H7 (cell line): ENCODE data around the gene NGLY1. TPM values are rescaled to one million over a fixed set of nuclear protein-coding genes. Genes with fewer than 3 reads are reported as not detected.
A peak's percentile ranks its signal among the peaks of the same experiment; 100 is the strongest.

Source experiments
- DNase-seq: peaks from one replicate; pipeline ENCODE4 v3.0.0; 2012
- H3K27me3 ChIP-seq: 2 replicates; pipeline ENCODE4 v1.6.0; 2011; ENCODE audit warnings: mild to moderate bottlenecking, low read length; ENCODE audit not compliant: control insufficient read depth, insufficient read depth
- H3K36me3 ChIP-seq: replicated peaks from 2 replicates; pipeline ENCODE4 v1.5.1; 2011; ENCODE audit warnings: low read length; ENCODE audit not compliant: control insufficient read depth, insufficient read depth
- H3K4me3 ChIP-seq: 2 replicates; pipeline ENCODE4 v1.5.1; 2011; ENCODE audit warnings: low read depth, mild to moderate bottlenecking, control low read depth, low read length, moderate library complexity; ENCODE audit not compliant: insufficient read depth
- total RNA-seq: library from RNA; depleted of rRNA; stranded (reverse); fragments of >200 nt; shearing (Covaris generic); gene quantifications from 2 replicates; pipeline ENCODE4 v1.2.3, GENCODE V29; 2014

NGLY1 gene
- total RNA-seq, 1 experiment from 2014 or later = 29.8 TPM

DNA sequence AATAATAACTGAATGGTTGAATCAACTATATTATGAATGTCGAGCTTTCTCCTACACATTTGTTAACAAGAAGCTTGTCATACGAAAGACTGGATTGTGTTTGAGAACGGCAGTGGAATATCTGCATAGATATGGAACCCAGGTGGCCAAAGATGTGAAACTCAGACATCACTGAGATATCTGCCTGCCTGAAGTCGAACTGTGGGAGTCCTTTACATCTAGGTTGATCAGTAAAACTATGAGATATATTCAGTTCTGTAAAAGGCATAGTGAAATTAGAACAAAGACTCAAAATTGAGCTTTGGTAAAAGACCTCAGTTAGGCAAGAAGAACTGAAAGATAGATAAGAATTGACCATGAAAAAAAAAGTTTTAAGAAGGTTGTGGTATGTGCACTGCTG is 77.0 kb downstream of the NGLY1 start:
- Histone ChIP-seq H3K27me3 (no peaks in the 10 kb centered on the region), H3K36me3 (no peaks in the 10 kb centered on the region), H3K4me3 (no peak overlapping the region)
- no peak for DNase-seq

DNA sequence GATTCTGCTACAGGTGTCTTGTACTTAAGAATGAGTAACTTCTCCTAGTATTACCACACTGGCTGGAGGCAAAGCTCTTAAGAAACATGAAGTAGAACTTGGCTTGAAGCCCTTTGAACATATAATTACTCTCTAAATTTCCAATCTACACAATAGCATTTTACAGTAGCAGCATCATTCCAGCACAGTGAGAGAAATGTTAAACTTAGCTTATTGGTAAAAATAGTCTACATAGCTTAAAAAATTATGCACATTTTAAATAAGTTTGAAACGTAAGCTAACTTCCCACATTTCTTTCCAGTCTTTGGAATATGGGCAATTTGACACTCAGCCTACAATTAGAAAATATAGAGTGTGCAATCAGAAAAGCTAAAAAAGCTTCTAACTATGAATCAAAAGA is 85.7 kb downstream of the NGLY1 start:
- H3K4me3 ChIP-seq = no peak overlapping the region
- no peak for DNase-seq
- H3K36me3 ChIP-seq = no peaks in the 10 kb centered on the region
- H3K27me3 ChIP-seq = no peaks in the 10 kb centered on the region

DNA sequence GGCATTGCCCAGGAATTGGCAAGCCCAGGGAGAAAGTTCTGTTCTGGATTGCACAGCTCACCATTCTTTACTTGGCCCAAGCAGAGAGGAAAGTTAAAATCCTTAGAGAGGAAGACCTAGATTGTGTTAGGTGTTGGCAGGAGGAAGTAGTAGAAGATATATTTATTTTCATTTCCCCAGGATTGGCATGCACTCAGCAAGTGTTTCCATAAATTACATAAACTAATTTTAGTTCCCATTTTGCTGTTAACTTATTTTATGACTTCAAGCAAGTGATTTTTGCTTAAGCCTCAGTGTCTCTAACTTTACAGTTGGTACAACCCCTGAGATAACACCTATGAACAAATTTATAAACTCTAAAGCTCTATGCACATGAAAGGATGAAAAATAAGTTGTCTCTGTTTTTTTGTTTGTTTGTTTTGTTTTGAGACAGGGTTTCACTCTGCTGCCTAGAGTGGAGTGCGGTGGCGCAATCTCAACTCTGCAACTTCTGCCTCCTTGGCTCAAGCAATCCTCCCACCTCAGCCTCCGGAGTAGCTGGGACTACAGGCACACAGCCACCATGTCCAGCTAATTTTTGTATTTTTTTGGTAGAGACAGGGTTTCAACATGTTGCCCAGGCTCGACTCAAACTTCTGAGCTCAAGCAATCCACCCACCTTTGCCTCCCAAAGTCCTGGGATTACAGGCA is 87.4 kb downstream of the NGLY1 start:
- Histone ChIP-seq H3K36me3 (no peaks in the 10 kb centered on the region), H3K4me3 (no peak overlapping the region), H3K27me3 (no peaks in the 10 kb centered on the region)
- no peak for DNase-seq

DNA sequence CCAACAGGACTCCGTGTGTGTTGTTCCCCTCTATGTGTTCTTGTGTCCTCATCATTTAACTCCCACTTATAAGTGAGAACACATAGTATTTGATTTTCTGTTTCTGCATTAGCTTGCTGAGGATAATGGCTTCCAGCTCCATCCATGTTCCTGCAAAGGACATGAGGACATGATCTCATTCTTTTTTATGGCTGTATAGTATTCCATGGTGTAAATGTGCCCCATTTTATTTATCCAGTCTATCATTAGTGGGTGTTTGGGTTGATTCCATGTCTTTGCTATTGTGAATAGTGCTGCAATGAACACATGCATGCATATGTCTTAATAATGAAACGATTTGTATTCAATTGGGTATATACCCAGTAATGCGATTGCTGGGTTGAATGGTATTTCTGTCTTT is 90.0 kb downstream of the NGLY1 start:
- H3K36me3 ChIP-seq = no peaks in the 10 kb centered on the region
- no peak overlapping the region for H3K4me3 ChIP-seq
- DNase-seq = no peak
- H3K27me3 ChIP-seq = no peaks in the 10 kb centered on the region

DNA sequence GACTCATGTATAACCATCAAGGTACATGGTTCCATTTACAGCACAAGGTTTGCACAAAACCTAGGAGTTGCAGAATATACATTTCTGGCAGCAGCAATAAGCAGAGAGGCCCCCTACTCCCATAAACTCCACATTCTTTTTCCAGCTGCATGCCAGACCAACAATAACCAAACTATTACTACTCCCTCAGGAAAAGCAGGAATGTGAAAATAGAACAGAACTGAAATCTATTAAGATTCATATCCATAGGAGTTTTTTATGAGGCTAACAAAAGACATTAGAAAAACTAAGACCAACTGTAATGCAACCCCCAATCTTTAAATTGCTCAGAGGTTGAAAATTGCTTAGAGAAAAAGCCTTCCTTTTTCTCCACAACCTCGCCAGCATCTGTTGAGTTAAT is 90.9 kb downstream of the NGLY1 start:
- no peak overlapping the region for H3K4me3 ChIP-seq
- no peak for DNase-seq
- H3K27me3 ChIP-seq = no peaks in the 10 kb centered on the region
- H3K36me3 ChIP-seq = no peaks in the 10 kb centered on the region

DNA sequence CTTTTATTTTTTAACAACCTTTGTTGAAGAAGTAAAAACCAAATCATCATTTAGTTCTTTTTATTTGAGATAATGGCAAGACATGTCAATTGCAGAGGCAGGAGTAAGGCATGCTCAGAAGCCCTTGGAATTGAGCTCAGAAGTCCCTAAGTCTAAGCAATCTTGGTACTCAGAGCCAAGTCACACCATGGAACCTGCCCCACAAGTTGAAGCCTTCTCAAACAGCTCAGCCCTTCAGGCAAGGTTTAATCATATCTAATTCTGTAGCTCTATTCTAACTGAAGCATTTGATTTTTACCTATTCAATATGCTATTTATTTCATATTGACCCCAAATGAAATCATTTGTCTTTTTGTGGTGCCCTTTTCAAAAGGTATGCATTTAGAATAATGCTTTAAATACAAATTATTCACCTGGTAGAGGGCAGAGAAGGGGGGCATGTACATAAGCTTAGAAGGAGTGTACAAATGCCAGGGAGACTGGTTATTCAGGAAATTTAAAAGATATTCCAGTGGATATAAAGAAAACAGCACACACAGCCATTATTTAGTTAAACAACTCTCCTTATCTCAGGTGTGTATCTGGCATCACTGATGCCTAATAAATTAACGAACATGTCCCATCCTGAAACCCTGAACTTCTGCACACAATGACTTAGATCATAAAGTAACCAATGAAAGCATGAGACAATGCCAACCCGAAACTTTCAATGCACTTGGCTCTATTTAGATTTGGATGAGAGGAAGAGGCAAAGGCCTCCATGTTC is 92.3 kb downstream of the NGLY1 start:
- H3K27me3 ChIP-seq = no peaks in the 10 kb centered on the region
- H3K4me3 ChIP-seq = no peak overlapping the region
- H3K36me3 ChIP-seq = no peaks in the 10 kb centered on the region
- DNase-seq = no peak

DNA sequence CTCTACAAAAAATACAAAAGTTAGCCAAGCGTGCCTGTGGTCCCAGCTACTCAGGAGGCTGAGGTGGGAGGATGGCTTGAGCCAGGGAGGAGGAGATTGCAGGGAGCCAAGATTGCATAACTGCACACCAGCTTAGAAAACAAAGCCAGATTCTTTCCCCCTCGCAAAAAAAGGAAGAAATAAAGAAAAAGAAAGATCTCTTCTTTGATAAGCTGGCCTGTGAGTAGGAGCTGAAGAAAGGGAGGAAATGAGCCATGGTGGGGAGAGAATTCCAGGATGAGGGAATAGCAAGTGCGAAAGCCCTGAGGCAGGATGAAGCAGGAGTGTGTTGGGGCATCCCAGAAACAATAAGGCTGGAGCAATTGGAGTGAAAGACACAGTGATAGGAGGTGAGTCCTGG is 94.0 kb downstream of the NGLY1 start:
- Histone ChIP-seq H3K36me3 (no peaks in the 10 kb centered on the region), H3K27me3 (no peaks in the 10 kb centered on the region), H3K4me3 (no peak overlapping the region)
- no peak for DNase-seq

DNA sequence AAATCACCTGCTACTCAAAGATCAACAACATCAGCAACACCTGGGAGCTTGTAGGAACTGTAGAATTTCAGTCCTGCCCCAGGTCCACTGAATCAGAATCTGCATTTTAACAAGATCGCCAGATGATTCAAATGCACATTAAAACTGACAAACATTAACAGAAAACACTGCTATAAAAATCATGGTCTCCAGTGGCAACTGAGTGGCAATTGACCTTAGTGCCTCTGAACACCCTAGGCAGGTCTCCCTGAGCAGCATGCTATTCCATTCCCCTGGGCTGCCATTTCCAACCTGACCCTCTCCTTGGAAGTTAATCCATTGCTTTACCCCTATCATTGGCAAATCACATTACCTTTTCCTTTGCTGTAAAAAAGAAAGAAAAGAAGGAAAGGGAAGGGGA is 95.5 kb downstream of the NGLY1 start:
- DNase-seq = no peak
- Histone ChIP-seq H3K4me3 (no peak overlapping the region), H3K27me3 (no peaks in the 10 kb centered on the region), H3K36me3 (no peaks in the 10 kb centered on the region)

DNA sequence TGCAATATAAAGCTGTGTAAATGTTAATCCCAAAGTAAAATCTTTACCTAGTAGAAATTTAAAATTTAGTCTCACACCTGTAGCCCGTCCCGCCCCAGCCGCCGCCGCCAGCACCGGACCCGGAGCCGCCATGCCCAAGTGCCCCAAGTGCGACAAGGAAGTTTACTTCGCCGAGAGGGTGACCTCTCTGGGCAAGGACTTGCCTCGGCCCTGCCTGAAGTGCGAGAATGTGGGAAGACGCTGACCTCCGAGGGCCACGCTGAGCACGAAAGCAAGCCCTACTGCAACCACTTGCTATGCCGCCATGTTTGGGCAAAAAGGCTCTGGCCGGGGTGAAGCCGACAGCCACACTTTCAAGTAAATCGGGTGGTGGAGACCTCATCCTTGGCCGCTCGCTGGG is 96.5 kb downstream of the NGLY1 start:
- Histone ChIP-seq H3K4me3 (no peak overlapping the region), H3K36me3 (no peaks in the 10 kb centered on the region), H3K27me3 (no peaks in the 10 kb centered on the region)
- peak; percentile 34 for DNase-seq

DNA sequence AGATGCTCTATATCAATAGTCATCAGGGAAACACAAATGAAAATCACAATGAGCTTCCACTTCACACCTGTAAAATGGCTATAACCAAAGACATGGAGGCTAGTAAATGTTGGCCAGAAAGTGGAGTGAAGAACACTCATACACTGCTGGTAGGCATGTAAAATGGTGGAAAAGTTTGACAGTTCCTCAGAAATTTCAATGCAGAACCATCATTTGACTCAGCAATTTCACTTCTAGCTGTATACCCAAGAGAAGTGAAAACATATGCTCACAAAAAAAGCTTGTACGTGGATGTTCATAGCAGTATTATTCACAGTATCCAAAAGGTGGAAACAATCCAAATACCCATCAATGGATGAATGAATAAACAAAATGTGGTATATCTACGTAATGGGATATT is 99.4 kb downstream of the NGLY1 start:
- Histone ChIP-seq H3K4me3 (no peak overlapping the region), H3K36me3 (no peaks in the 10 kb centered on the region), H3K27me3 (no peaks in the 10 kb centered on the region)
- no peak for DNase-seq

DNA sequence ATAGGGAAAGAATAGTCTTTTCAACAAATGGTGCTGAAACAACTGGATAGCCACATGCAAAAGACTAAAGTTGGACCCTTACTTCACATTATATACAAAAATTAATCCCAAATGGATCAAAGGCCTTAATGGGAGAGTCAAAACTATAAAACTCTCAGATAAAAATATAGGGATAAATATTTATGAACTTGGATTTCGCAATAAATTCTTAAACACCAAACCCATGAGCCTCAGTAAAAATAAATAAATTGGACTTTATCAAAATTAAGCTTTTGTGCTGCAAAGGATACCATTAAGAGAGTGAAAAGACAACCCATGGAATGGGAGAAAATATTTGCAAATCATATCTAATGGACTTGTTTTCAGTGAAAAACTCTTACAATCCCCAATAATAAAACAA is 99.8 kb downstream of the NGLY1 start:
- Histone ChIP-seq H3K36me3 (no peaks in the 10 kb centered on the region), H3K4me3 (no peak overlapping the region), H3K27me3 (no peaks in the 10 kb centered on the region)
- no peak for DNase-seq

DNA sequence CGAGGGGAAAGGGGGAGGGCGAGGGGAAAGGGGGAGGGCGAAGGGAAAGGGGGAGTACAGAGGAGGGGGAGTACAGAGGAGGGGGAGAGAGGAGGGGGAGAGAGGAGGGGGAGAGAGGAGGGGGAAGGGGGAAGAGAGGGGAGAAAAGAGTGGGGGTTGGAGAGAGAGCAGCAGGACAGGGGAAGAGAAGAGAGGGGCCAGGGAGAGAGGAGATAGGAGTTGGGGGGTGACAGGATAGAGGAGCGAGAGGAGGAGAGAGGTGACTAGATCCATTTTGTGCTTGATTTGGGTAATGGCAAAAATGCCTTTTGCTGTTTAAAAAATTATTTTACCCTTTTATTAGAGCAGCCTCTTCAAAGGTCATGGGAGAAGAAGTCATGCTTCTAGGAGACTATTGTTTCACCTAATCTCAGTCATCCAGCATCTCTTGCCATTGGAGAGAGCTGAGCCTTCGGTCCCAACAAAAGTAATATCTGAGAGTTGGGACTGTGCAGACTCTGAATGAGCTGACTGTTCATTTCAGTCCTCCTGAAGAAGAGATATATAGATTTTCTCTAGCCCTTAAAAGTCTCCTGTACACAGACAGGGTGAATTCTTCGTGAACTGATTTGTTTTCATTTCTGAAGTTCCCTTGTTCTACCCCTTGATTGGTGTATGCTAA is 103.5 kb downstream of the NGLY1 start:
- no peaks in the 10 kb centered on the region for H3K36me3 ChIP-seq
- H3K4me3 ChIP-seq = no peak overlapping the region
- DNase-seq = no peak
- no peaks in the 10 kb centered on the region for H3K27me3 ChIP-seq

DNA sequence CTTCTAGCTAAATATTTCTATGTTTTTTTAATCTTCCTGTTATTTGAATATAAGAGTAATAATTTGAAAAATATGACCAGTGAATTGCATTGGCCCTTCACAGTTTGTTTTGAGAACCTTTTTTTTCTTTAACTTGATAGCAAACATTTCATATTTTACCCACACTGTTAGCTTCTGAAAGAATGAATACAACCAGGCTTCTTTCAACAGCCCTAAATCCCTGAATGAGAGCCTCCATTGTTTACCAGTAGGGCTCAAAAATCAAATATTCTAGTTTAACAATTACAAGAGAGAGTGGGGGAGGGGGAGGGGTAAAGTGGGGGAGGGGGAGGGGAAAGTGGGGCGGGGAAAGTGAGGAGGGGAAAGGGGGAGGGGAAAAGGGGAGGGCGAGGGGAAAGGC is 104.1 kb downstream of the NGLY1 start:
- Histone ChIP-seq H3K27me3 (no peaks in the 10 kb centered on the region), H3K36me3 (no peaks in the 10 kb centered on the region), H3K4me3 (no peak overlapping the region)
- DNase-seq = peak; percentile 31

DNA sequence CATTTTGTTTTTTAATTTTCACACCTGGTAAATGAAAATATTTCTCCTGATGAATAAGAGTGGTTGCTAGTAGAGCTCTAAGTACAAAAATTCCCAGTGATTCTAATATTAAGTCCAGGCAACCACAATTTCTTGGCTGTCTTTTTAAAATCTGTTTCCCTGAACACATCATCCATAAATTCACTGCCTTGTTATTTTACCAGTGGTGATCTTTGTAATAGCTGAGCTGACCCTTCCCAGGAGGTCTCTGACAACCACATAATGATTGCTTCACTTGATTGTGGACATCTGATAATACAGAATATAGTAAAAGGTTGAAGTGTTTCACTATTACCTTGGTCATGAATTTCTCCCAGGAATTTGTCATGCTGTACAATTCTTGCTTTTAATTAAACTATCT is 104.7 kb downstream of the NGLY1 start:
- Histone ChIP-seq H3K4me3 (no peak overlapping the region), H3K36me3 (no peaks in the 10 kb centered on the region), H3K27me3 (no peaks in the 10 kb centered on the region)
- DNase-seq = no peak

DNA sequence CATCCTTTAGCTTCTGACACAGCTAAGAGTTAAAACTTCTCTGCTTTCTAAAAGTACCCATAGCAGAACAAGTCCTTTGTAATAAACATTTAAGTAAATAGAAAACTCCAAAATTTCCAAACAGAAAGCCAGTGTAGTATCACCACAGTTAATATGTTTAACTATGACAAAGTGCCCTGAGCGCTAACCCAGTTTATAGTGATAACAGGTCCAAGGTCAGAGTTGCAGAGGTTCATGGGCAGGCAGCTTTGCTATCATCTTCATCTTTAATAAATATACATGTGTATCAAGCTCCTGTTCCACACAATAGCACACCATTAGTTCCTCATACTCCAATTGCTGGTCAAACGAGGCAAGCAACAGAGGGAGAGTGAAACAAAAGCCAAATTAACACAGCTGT is 106.1 kb downstream of the NGLY1 start:
- H3K27me3 ChIP-seq = no peaks in the 10 kb centered on the region
- no peak for DNase-seq
- no peaks in the 10 kb centered on the region for H3K36me3 ChIP-seq
- H3K4me3 ChIP-seq = no peak overlapping the region
